ENCODE results near the gene RPL39L. TPM values are rescaled to one million over a fixed set of nuclear protein-coding genes. Genes with fewer than 3 reads are reported as not detected.

The RPL39L gene
- total and polyA plus RNA-seq, 4 donors = 3.4 to 9.4 (median 6.4) TPM

DNA sequence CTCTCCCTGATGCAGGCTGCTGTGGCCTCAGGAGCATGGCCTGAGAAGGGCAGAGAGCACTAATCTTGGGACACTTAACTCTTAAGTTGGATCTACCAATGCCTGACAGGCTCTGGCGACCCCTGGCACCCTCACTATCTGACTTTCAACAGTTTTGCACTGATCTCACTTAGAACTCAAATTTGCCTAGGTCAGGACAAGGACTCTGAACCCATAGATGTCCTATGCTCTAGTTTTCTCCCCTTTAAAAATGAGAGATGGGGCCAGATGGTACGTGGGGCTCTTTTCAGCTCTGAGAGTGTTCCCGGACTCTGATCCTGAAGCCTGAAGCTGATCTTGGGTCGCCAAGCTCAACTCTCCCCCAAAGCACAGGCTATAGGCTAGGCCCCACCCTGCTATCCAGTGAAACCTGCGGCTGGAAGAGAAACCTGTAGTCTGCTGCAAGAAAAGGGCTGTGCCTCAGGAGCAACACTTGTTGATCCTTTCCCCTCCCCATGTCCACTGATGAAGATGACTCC lies 65.7 kb downstream of the RPL39L start:
- Histone ChIP-seq H3K9ac (ENCODE audit: insufficient read depth in 1 of 2, low read length in 2 of 2) (no peak overlapping the region), H3K27ac (ENCODE audit: low read depth in 1 of 2, low read length in 1 of 2) (no peak overlapping the region), H3K4me1 (ENCODE audit: control insufficient read depth in 5 of 5, insufficient read depth in 5 of 5, low read length in 5 of 5) (peaks cover 0 to 4% (median 0%) of the 10 kb centered on the region in 5 donors), H3K27me3 (ENCODE audit: control insufficient read depth in 3 of 3, insufficient read depth in 3 of 3, low read length in 2 of 3) (no peaks in the 10 kb centered on the region), H3K36me3 (ENCODE audit: control insufficient read depth in 4 of 4, insufficient read depth in 4 of 4, low read length in 4 of 4) (peaks cover 0 to 40% (median 11%) of the 10 kb centered on the region in 4 donors), H3K4me3 (no peak overlapping the region), H3K9me3 (ENCODE audit: control insufficient read depth in 4 of 4, insufficient read depth in 3 of 4, low read length in 3 of 4) (peaks cover 0 to 4% (median under 1%) of the 10 kb centered on the region in 4 donors)
- DNase-seq = no peak
- no peak for ATAC-seq (ENCODE audit: insufficient read depth, low FRiP score)
- 94 to 96% methylated on average over 5 of the region's 5 CpGs for WGBS, 2 donors
- no peak for TF ChIP-seq CTCF (IDR thresholded peaks at IDR 0.05; ENCODE audit: control extremely low read depth, extremely low read depth)

- Histone ChIP-seq H3K4me3 (no peak overlapping the region), H3K4me1 (ENCODE audit: control insufficient read depth in 5 of 5, insufficient read depth in 5 of 5, low read length in 5 of 5) (peaks cover 0 to 4% (median 0%) of the 10 kb centered on the region in 5 donors), H3K9ac (ENCODE audit: insufficient read depth in 1 of 2, low read length in 2 of 2) (no peak overlapping the region), H3K27ac (ENCODE audit: low read depth in 1 of 2, low read length in 1 of 2) (no peak overlapping the region), H3K36me3 (ENCODE audit: control insufficient read depth in 4 of 4, insufficient read depth in 4 of 4, low read length in 4 of 4) (peaks cover 0 to 35% (median 11%) of the 10 kb centered on the region in 4 donors), H3K27me3 (ENCODE audit: control insufficient read depth in 3 of 3, insufficient read depth in 3 of 3, low read length in 2 of 3) (no peaks in the 10 kb centered on the region), H3K9me3 (ENCODE audit: control insufficient read depth in 4 of 4, insufficient read depth in 3 of 4, low read length in 3 of 4) (peaks cover 0 to 4% (median under 1%) of the 10 kb centered on the region in 4 donors)
- no peak for DNase-seq
- no peak for ATAC-seq (ENCODE audit: insufficient read depth, low FRiP score)
- TF ChIP-seq CTCF (IDR thresholded peaks at IDR 0.05; ENCODE audit: control extremely low read depth, extremely low read depth) = no peak
- 65 to 81% methylated on average over 5 of the region's 5 CpGs for WGBS, 2 donors
These were observed 66.8 kb downstream of the RPL39L start for GRCh38 chr3:187072511-187072910.

DNA sequence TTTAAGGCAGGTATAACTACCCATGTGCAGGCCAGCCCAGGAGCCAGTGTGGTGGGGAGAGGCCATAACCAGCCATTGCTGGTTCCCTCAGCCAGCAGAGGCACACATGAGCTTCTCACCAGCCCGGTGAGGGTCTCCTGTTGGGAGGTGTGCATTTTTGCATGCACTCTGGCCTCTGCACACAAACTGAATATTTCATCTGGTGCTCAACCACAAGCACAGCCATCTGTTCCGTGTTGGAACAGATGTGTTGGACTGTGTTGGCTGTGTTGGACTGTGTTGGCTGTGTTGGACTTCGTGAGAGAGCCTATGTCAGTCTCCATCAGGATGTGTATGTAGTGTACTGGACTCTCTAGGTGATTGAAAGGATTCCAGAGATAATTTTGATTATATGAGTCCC lies 67.2 kb downstream of the RPL39L start:
- WGBS, 2 donors = 83 to 91% methylated on average over 3 of the region's 3 CpGs
- no peak for ATAC-seq (ENCODE audit: insufficient read depth, low FRiP score)
- H3K36me3 ChIP-seq (ENCODE audit: control insufficient read depth in 4 of 4, insufficient read depth in 4 of 4, low read length in 4 of 4) = peaks cover 0 to 32% (median 11%) of the 10 kb centered on the region in 4 donors

More for the DNA sequence above, 67.2 kb downstream of the RPL39L start:
- H3K9ac ChIP-seq (ENCODE audit: insufficient read depth in 1 of 2, low read length in 2 of 2) = no peak overlapping the region
- H3K4me1 ChIP-seq (ENCODE audit: control insufficient read depth in 5 of 5, insufficient read depth in 5 of 5, low read length in 5 of 5) = peaks cover 0 to 4% (median 0%) of the 10 kb centered on the region in 5 donors
- H3K27ac ChIP-seq (ENCODE audit: low read depth in 1 of 2, low read length in 1 of 2) = no peak overlapping the region
- no peak overlapping the region for H3K4me3 ChIP-seq
- H3K27me3 ChIP-seq (ENCODE audit: control insufficient read depth in 3 of 3, insufficient read depth in 3 of 3, low read length in 2 of 3) = no peaks in the 10 kb centered on the region
- no peak for TF ChIP-seq CTCF (IDR thresholded peaks at IDR 0.05; ENCODE audit: control extremely low read depth, extremely low read depth)
- peaks cover 0 to 4% (median under 1%) of the 10 kb centered on the region in 4 donors for H3K9me3 ChIP-seq (ENCODE audit: control insufficient read depth in 4 of 4, insufficient read depth in 3 of 4, low read length in 3 of 4)
- DNase-seq = no peak

Other genes with a start within 250 kb of the RPL39L start
- 100 to 1,000 TPM in 1 of 2 donors, 10 to 100 TPM in 1; 89.5 to 113 TPM for gene ST6GAL1, start 209.0 kb downstream of the RPL39L start, total RNA-seq
- gene ST6GAL1, start 209.0 kb downstream of the RPL39L start, polyA plus RNA-seq = 10 to 100 TPM; 15.1 to 31.4 TPM
- gene RTP1, start 58.0 kb upstream of the RPL39L start, total RNA-seq = not detected
- not detected for gene RTP1, start 58.0 kb upstream of the RPL39L start, polyA plus RNA-seq
- gene MASP1, start 152.2 kb upstream of the RPL39L start, total RNA-seq = 1 to 10 TPM in 1 of 2 donors, under 1 TPM in 1; 0.71 to 8.3 TPM
- under 1 TPM; 0.31 to 0.47 TPM for gene MASP1, start 152.2 kb upstream of the RPL39L start, polyA plus RNA-seq
- 1 to 10 TPM; 2.4 to 3.9 TPM for gene RTP4, start 228.9 kb upstream of the RPL39L start, total RNA-seq
- gene RTP4, start 228.9 kb upstream of the RPL39L start, polyA plus RNA-seq = 1 to 10 TPM; 4.8 to 6.4 TPM